GM19043 (cell line): ENCODE measurements around the gene GPC6.

Source experiments
- ATAC-seq: cut with Tn5 transposase; IDR thresholded peaks from one replicate; pipeline ENCODE4 v1.9.1; 2021; ENCODE audit warnings: low read depth; ENCODE audit not compliant: unreplicated experiment

GPC6 gene

GRCh38 chr13:94061301-94061700 is 834.7 kb downstream of the GPC6 start:
- ATAC-seq: no peak

- ATAC-seq: no peak
Observed at GRCh38 chr13:94063096-94063495, 836.5 kb downstream of the GPC6 start.

- ATAC-seq: no peak
Observed at GRCh38 chr13:94063848-94064247, 837.2 kb downstream of the GPC6 start.

- ATAC-seq: no peak
Observed at GRCh38 chr13:94065741-94066140, 839.1 kb downstream of the GPC6 start.

- no peak for ATAC-seq
Observed at GRCh38 chr13:94073007-94073744, 846.6 kb downstream of the GPC6 start.

- no peak for ATAC-seq
Observed at GRCh38 chr13:94079876-94080275, 853.3 kb downstream of the GPC6 start.

- ATAC-seq: no peak
Observed at GRCh38 chr13:94080527-94080926, 853.9 kb downstream of the GPC6 start.

- ATAC-seq: no peak
Observed at GRCh38 chr13:94087100-94087499, 860.5 kb downstream of the GPC6 start.

GRCh38 chr13:94088742-94089141 is 862.1 kb downstream of the GPC6 start:
- ATAC-seq: no peak

- no peak for ATAC-seq
Observed at GRCh38 chr13:94090773-94091480, 864.3 kb downstream of the GPC6 start.

- no peak for ATAC-seq
Observed at GRCh38 chr13:94093652-94094315, 867.2 kb downstream of the GPC6 start.

GRCh38 chr13:94109715-94110374 is 883.2 kb downstream of the GPC6 start:
- ATAC-seq: no peak

GRCh38 chr13:94112227-94112626 is 885.6 kb downstream of the GPC6 start:
- no peak for ATAC-seq

GRCh38 chr13:94112731-94113130 is 886.1 kb downstream of the GPC6 start:
- no peak for ATAC-seq

GRCh38 chr13:94113245-94113644 is 886.6 kb downstream of the GPC6 start:
- no peak for ATAC-seq

GRCh38 chr13:94114166-94114565 is 887.6 kb downstream of the GPC6 start:
- ATAC-seq: no peak

- ATAC-seq: no peak
Observed at GRCh38 chr13:94115054-94115453, 888.4 kb downstream of the GPC6 start.

- ATAC-seq: no peak
Observed at GRCh38 chr13:94119360-94119936, 892.8 kb downstream of the GPC6 start.

- ATAC-seq: no peak
Observed at GRCh38 chr13:94120878-94121277, 894.3 kb downstream of the GPC6 start.

- ATAC-seq: no peak
Observed at GRCh38 chr13:94121686-94122085, 895.1 kb downstream of the GPC6 start.
